Renal cortex interstitium (tissue), 11 donors: ENCODE measurements around the gene ELP2. TPM values are rescaled to one million over a fixed set of nuclear protein-coding genes. Genes with fewer than 3 reads are reported as not detected.

Source experiments
- DNase-seq, 11 donors: peaks; one replicate each; pipeline ENCODE4 v3.0.0-alpha.2; 2013; ENCODE audit warnings: low read depth in 9 of 11, low spot score in 4 of 11; ENCODE audit errors: extremely low read depth in 1 of 11
- polyA plus RNA-seq, 3 donors: library from polyadenylated mRNA; unstranded; fragments of 120-200 nt; gene quantifications; one replicate each; pipeline ENCODE4 v1.2.1, GENCODE V29; 2013; ENCODE audit not compliant: insufficient read length in 3 of 3

ELP2 gene
- polyA plus RNA-seq, 3 donors: 83.7 to 140 (median 126) TPM

GRCh38 chr18:36181898-36182506 is 52.3 kb downstream of the ELP2 start:
- no peak for DNase-seq

GRCh38 chr18:36183033-36183432 is 53.3 kb downstream of the ELP2 start:
- DNase-seq: no peak

GRCh38 chr18:36183987-36184386 is 54.3 kb downstream of the ELP2 start:
- DNase-seq: no peak

- DNase-seq: no peak
Measured at GRCh38 chr18:36185157-36185556, 55.5 kb downstream of the ELP2 start.

- DNase-seq: no peak
Measured at GRCh38 chr18:36185901-36186460, 56.3 kb downstream of the ELP2 start.

GRCh38 chr18:36186461-36187192 is 56.9 kb downstream of the ELP2 start:
- DNase-seq: peak in 2 of 11 donors; percentile 6 to 12

GRCh38 chr18:36187193-36187825 is 57.6 kb downstream of the ELP2 start, which contains the start of gene MOCOS:
TSS of gene MOCOS (plus strand) at chr18:36187497. CDS start at chr18:36187540, 43 bp downstream.
- DNase-seq: peak in 8 of 11 donors; percentile 20 to 57 (median 40)

- no peak for DNase-seq
Measured at GRCh38 chr18:36187826-36188721, 58.4 kb downstream of the ELP2 start.

- DNase-seq: no peak
Measured at GRCh38 chr18:36188916-36189315, 59.2 kb downstream of the ELP2 start.

GRCh38 chr18:36189486-36189885 is 59.8 kb downstream of the ELP2 start:
- DNase-seq: no peak

- DNase-seq: no peak
Measured at GRCh38 chr18:36191286-36191685, 61.6 kb downstream of the ELP2 start.

GRCh38 chr18:36191711-36192110 is 62.0 kb downstream of the ELP2 start:
- no peak for DNase-seq

- DNase-seq: no peak
Measured at GRCh38 chr18:36194600-36195315, 65.1 kb downstream of the ELP2 start.

GRCh38 chr18:36195427-36196122 is 65.9 kb downstream of the ELP2 start:
- DNase-seq: no peak

- no peak for DNase-seq
Measured at GRCh38 chr18:36196238-36196995, 66.7 kb downstream of the ELP2 start.

- no peak for DNase-seq
Measured at GRCh38 chr18:36197511-36198166, 67.9 kb downstream of the ELP2 start.
